H9 (cell line): ENCODE measurements around the gene TIFAB. TPM values are rescaled to one million over a fixed set of nuclear protein-coding genes. Genes with fewer than 3 reads are reported as not detected.

Experiments
- DNase-seq: peaks from one replicate; pipeline ENCODE4 v3.0.0-alpha.2; 2017
- H2AFZ ChIP-seq: one replicate; pipeline ENCODE4 v1.6.1; 2013; ENCODE audit warnings: mild to moderate bottlenecking, low read length, control low read depth, moderate library complexity
- H2AK5ac ChIP-seq: 2 replicates; pipeline ENCODE4 v1.6.1; 2013; ENCODE audit warnings: low read length, control low read depth, mixed read lengths; ENCODE audit not compliant: insufficient read length
- H2BK120ac ChIP-seq: one replicate; pipeline ENCODE4 v1.6.1; 2013; ENCODE audit warnings: low read depth, mild to moderate bottlenecking, low read length, control low read depth, inconsistent platforms; ENCODE audit not compliant: poor library complexity, severe bottlenecking
- H2BK12ac ChIP-seq: 2 replicates; pipeline ENCODE4 v1.6.1; 2013; ENCODE audit warnings: low read length, control low read depth, mixed read lengths, low read depth; ENCODE audit not compliant: insufficient read length
- H2BK15ac ChIP-seq: 2 replicates; pipeline ENCODE4 v1.6.1; 2013; ENCODE audit warnings: low read depth, low read length, control low read depth
- H2BK20ac ChIP-seq: one replicate; pipeline ENCODE4 v1.6.1; 2013; ENCODE audit warnings: low read depth, mild to moderate bottlenecking, low read length, control low read depth, inconsistent platforms; ENCODE audit not compliant: poor library complexity, severe bottlenecking
- H2BK5ac ChIP-seq: 2 replicates; pipeline ENCODE4 v1.6.1; 2013; ENCODE audit warnings: low read length, control low read depth, mixed read lengths; ENCODE audit not compliant: insufficient read length
- H3K14ac ChIP-seq: 2 replicates; pipeline ENCODE4 v1.6.1; 2013; ENCODE audit warnings: low read length, control low read depth; ENCODE audit not compliant: insufficient read depth
- H3K18ac ChIP-seq: 2 replicates; pipeline ENCODE4 v1.6.1; 2013; ENCODE audit warnings: low read depth, mild to moderate bottlenecking, mixed read lengths, low read length, control low read depth; ENCODE audit not compliant: insufficient read length
- H3K23ac ChIP-seq: 2 replicates; pipeline ENCODE4 v1.6.1; 2013; ENCODE audit warnings: low read length, control low read depth, mixed read lengths, low read depth; ENCODE audit not compliant: insufficient read length
- H3K23me2 ChIP-seq: 2 replicates; pipeline ENCODE4 v1.6.1; 2013; ENCODE audit warnings: low read depth, mild to moderate bottlenecking, mixed read lengths, low read length, control low read depth; ENCODE audit not compliant: insufficient read length, poor library complexity, severe bottlenecking
- H3K27ac ChIP-seq: 2 replicates; pipeline ENCODE4 v1.5.1; 2013; ENCODE audit warnings: low read length, control low read depth, mixed read lengths, low read depth; ENCODE audit not compliant: insufficient read length
- H3K27me3 ChIP-seq: 2 replicates; pipeline ENCODE4 v1.6.1; 2013; ENCODE audit warnings: low read length, control low read depth, inconsistent platforms; ENCODE audit not compliant: insufficient read depth
- H3K4ac ChIP-seq: 2 replicates; pipeline ENCODE4 v1.6.1; 2013; ENCODE audit warnings: low read depth, mild to moderate bottlenecking, control low read depth, inconsistent platforms, low read length, moderate library complexity
- H3K4me1 ChIP-seq: 2 replicates; pipeline ENCODE4 v1.6.1; 2013; ENCODE audit warnings: low read length, control low read depth, inconsistent platforms; ENCODE audit not compliant: insufficient read depth
- H3K4me2 ChIP-seq: 2 replicates; pipeline ENCODE4 v1.6.1; 2013; ENCODE audit warnings: low read length, control low read depth, mixed read lengths; ENCODE audit not compliant: insufficient read length, insufficient read depth
- H3K56ac ChIP-seq: 2 replicates; pipeline ENCODE4 v1.6.1; 2013; ENCODE audit warnings: low read depth, mild to moderate bottlenecking, mixed read lengths, low read length, control low read depth; ENCODE audit not compliant: insufficient read length
- H3K79me1 ChIP-seq: 2 replicates; pipeline ENCODE4 v1.6.1; 2013; ENCODE audit warnings: low read depth, mild to moderate bottlenecking, moderate library complexity, low read length, control low read depth, inconsistent platforms; ENCODE audit not compliant: insufficient read depth, poor library complexity, severe bottlenecking
- H3K79me2 ChIP-seq: 2 replicates; pipeline ENCODE4 v1.6.1; 2013; ENCODE audit warnings: low read length, control low read depth, inconsistent platforms; ENCODE audit not compliant: insufficient read depth
- H3K9ac ChIP-seq: 2 replicates; pipeline ENCODE4 v1.6.1; 2013; ENCODE audit warnings: low read length, control low read depth, mixed read lengths; ENCODE audit not compliant: insufficient read length; ENCODE audit errors: extremely low read depth
- H3K9me3 ChIP-seq: one replicate; pipeline ENCODE4 v1.6.1; 2013; ENCODE audit warnings: low read depth, low read length, inconsistent platforms; ENCODE audit not compliant: control insufficient read depth
- H3T11ph ChIP-seq: one replicate; pipeline ENCODE4 v1.6.1; 2013; ENCODE audit warnings: mild to moderate bottlenecking, low read length, control low read depth, inconsistent platforms
- H4K20me1 ChIP-seq: one replicate; pipeline ENCODE4 v1.6.1; 2013; ENCODE audit not compliant: control insufficient read depth, insufficient read length, insufficient read depth
- H4K5ac ChIP-seq: 2 replicates; pipeline ENCODE4 v1.6.1; 2013; ENCODE audit warnings: low read depth, mild to moderate bottlenecking, mixed read lengths, low read length, control low read depth; ENCODE audit not compliant: insufficient read length
- H4K8ac ChIP-seq: replicated peaks from 2 replicates; pipeline ENCODE4 v1.6.1; 2013; ENCODE audit warnings: low read length, control low read depth, mixed read lengths, low read depth; ENCODE audit not compliant: insufficient read length
- H4K91ac ChIP-seq: 2 replicates; pipeline ENCODE4 v1.6.1; 2013; ENCODE audit warnings: low read depth, mild to moderate bottlenecking, moderate library complexity, mixed read lengths, low read length, control low read depth; ENCODE audit not compliant: insufficient read length
- H3K27ac Mint-ChIP-seq, 3 experiments: 2 replicates in 2 of 3; 3 replicates in 1 of 3; pipeline ENCODE4 v1.8.0; 2020 to 2021; ENCODE audit warnings: mixed read lengths in 3 of 3, mild to moderate bottlenecking in 1 of 3, moderate library complexity in 1 of 3
- H3K27me3 Mint-ChIP-seq: 2 replicates; pipeline ENCODE4 v1.8.0; 2021; ENCODE audit warnings: low read depth, mild to moderate bottlenecking, moderate library complexity, mixed read lengths
- H3K36me3 Mint-ChIP-seq, 3 experiments: 2 replicates in 2 of 3; 3 replicates in 1 of 3; pipeline ENCODE4 v1.8.0; 2020 to 2021; ENCODE audit warnings: low read depth in 3 of 3, mixed read lengths in 3 of 3; ENCODE audit not compliant: insufficient read depth in 1 of 3
- H3K4me1 Mint-ChIP-seq, 2 experiments: 2 replicates each; pipeline ENCODE4 v1.8.0; 2020; ENCODE audit warnings: mixed read lengths in 2 of 2
- H3K4me3 Mint-ChIP-seq, 2 experiments: 2 replicates in 1 of 2; 3 replicates in 1 of 2; pipeline ENCODE4 v1.8.0; 2020 to 2021; ENCODE audit warnings: mild to moderate bottlenecking in 2 of 2, mixed read lengths in 2 of 2, moderate library complexity in 1 of 2
- H3K9me3 Mint-ChIP-seq, 2 experiments: 2 replicates in 1 of 2; 3 replicates in 1 of 2; pipeline ENCODE4 v1.8.0; 2020; ENCODE audit warnings: mild to moderate bottlenecking in 2 of 2, mixed read lengths in 2 of 2, moderate library complexity in 1 of 2
- WGBS: extraction: QIAGEN DNeasy Blood & Tissue Kit; methylation state at CpG from one replicate; pipeline ENCODE4 v1.1.7; 2013; ENCODE audit warnings: missing lambda C conversion rate, low lambda C conversion rate, mixed read lengths; ENCODE audit not compliant: insufficient read length; ENCODE audit errors: extremely low coverage; 5-methylcytosine and 5-hydroxymethylcytosine counted together
- total RNA-seq: library from RNA; stranded (reverse); gene quantifications from 2 replicates; pipeline ENCODE4 v1.2.1, GENCODE V29; 2021
- TF ChIP-seq, protein P1 (sequence below): fragments of 200-600 bp; sonication (generic); conservative IDR thresholded peaks from 3 replicates; pipeline ENCODE4 v1.8.0; 2021; ENCODE audit warnings: antibody characterized with exemption, mild to moderate bottlenecking

TIFAB gene
- total RNA-seq, 1 experiment from 2014 or later = not detected

DNA sequence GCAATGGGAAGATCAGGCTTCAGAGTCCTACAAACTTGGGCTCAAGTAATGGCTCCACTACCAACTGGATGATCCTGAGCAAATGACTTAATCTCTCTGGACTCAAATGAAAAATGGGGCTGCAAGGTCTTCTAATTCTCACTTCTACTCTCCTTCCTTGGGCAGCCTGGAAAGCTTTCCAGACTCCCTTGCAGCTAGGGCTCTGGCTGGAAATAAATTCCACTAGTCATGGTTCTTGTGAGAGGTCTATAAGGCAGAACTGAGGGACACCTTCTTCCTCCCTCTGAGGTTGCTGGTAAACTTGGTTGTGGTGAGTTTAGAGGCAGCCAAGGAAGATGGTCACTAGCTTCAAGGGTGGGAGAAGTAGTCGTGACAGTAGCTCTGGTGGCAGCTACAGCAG lies 23.6 kb downstream of the TIFAB start:
- Mint-ChIP-seq H3K4me3 (no peak overlapping the region), H3K36me3 (peaks cover 2 to 11% (median 5%) of the 10 kb centered on the region in 3 experiments; a peak in 4 of 7 replicates), H3K4me1 (peaks cover 0 to under 1% of the 10 kb centered on the region in 2 experiments; a peak in 1 of 4 replicates), H3K27ac (no peak overlapping the region), H3K9me3 (peaks cover 10 to 14% of the 10 kb centered on the region in 2 experiments), H3K27me3 (peaks cover 36% of the 10 kb centered on the region)
- H3K27ac ChIP-seq = no peak overlapping the region
- no peaks in the 10 kb centered on the region for H4K20me1 ChIP-seq
- H2BK120ac ChIP-seq = no peak overlapping the region
- WGBS = no CpG with 5 or more reads among the region's 1 CpG
- no peak overlapping the region for H3K18ac ChIP-seq
- peaks cover 5% of the 10 kb centered on the region for H3K9me3 ChIP-seq
- no peak overlapping the region for H4K91ac ChIP-seq
- H3K27me3 ChIP-seq = no peaks in the 10 kb centered on the region
- no peaks in the 10 kb centered on the region for H3K79me1 ChIP-seq
- H2BK5ac ChIP-seq = no peak overlapping the region
- H3K4ac ChIP-seq = no peak overlapping the region
- H3K23ac ChIP-seq = no peak overlapping the region
- no peaks in the 10 kb centered on the region for H3K23me2 ChIP-seq
- no peak overlapping the region for H4K5ac ChIP-seq
- no peak overlapping the region for H4K8ac ChIP-seq
- no peak overlapping the region for H3K9ac ChIP-seq
- H3K14ac ChIP-seq = no peak overlapping the region
- no peak overlapping the region for H2AFZ ChIP-seq
- no peak overlapping the region for H2BK15ac ChIP-seq
- H2BK12ac ChIP-seq = no peak overlapping the region
- no peak overlapping the region for H2AK5ac ChIP-seq
- no peak overlapping the region for H3K56ac ChIP-seq
- no peak for DNase-seq
- H2BK20ac ChIP-seq = no peak overlapping the region
- TF ChIP-seq, protein P1, sequence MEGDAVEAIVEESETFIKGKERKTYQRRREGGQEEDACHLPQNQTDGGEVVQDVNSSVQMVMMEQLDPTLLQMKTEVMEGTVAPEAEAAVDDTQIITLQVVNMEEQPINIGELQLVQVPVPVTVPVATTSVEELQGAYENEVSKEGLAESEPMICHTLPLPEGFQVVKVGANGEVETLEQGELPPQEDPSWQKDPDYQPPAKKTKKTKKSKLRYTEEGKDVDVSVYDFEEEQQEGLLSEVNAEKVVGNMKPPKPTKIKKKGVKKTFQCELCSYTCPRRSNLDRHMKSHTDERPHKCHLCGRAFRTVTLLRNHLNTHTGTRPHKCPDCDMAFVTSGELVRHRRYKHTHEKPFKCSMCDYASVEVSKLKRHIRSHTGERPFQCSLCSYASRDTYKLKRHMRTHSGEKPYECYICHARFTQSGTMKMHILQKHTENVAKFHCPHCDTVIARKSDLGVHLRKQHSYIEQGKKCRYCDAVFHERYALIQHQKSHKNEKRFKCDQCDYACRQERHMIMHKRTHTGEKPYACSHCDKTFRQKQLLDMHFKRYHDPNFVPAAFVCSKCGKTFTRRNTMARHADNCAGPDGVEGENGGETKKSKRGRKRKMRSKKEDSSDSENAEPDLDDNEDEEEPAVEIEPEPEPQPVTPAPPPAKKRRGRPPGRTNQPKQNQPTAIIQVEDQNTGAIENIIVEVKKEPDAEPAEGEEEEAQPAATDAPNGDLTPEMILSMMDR = no peak
- H3K79me2 ChIP-seq = no peaks in the 10 kb centered on the region
- H3K4me1 ChIP-seq = no peaks in the 10 kb centered on the region
- H3K4me2 ChIP-seq = no peak overlapping the region
- no peak overlapping the region for H3T11ph ChIP-seq
